ENCODE results near the gene FAM240A. TPM values are rescaled to one million over a fixed set of nuclear protein-coding genes. Genes with fewer than 3 reads are reported as not detected.
A peak's percentile ranks its signal among the peaks of the same experiment; 100 is the strongest.

Gene FAM240A
- total RNA-seq, 2 experiments from 2014 or later: not detected

- Mint-ChIP-seq H3K27ac (peak overlapping the region; percentile 89), H3K4me1 (ENCODE audit: low read depth) (peaks cover 34% of the 10 kb centered on the region)
- intact Hi-C loops (cut with DNase I, micrococcal nuclease): loop anchor here (1.0 to 5.0 kb wide), 3 partner anchors 68 to 142 kb away; no protein-coding TSS in a partner anchor
Observed at GRCh38 chr3:46629551-46630517, 17.5 kb downstream of the FAM240A start.

GRCh38 chr3:46632792-46633191 is 20.5 kb downstream of the FAM240A start:
- peaks cover 3% of the 10 kb centered on the region for H3K27me3 Mint-ChIP-seq
- no peak overlapping the region for H3K27ac Mint-ChIP-seq
- Histone ChIP-seq H3K9me3 (ENCODE audit: control insufficient read depth in 1 of 2, insufficient read depth in 1 of 2, low read length in 2 of 2) (no peaks in the 10 kb centered on the region), H3K27ac (ENCODE audit: low read depth in 1 of 2, low read length in 2 of 2) (no peak overlapping the region), H3K36me3 (ENCODE audit: insufficient read depth, low read length) (no peaks in the 10 kb centered on the region), H3K4me1 (ENCODE audit: insufficient read depth, low read length) (peaks cover 20% of the 10 kb centered on the region), H3K4me3 (ENCODE audit: low read length) (no peak overlapping the region), H3K27me3 (ENCODE audit: control insufficient read depth in 1 of 2, insufficient read depth in 2 of 2, low read length in 2 of 2) (no peaks in the 10 kb centered on the region)
- no peak overlapping the region for H3K4me3 Mint-ChIP-seq
- ATAC-seq (ENCODE audit: poor library complexity) (no peak), DNase-seq (no peak)
- CTCF ChIA-PET: interaction anchor here (2.3 kb wide), 1 partner anchor 144 kb away, joined by 18 read pairs; no protein-coding TSS in a partner anchor
- intact Hi-C loops (cut with DNase I, micrococcal nuclease): loop anchor here in 1 of 2 experiments (5.0 kb wide), 1 partner anchor 70 kb away; no protein-coding TSS in a partner anchor
- POLR2A ChIA-PET: interaction anchor here (1.2 kb wide), 1 partner anchor 144 kb away, joined by 3 read pairs; no protein-coding TSS in a partner anchor
- H3K9me3 Mint-ChIP-seq: no peaks in the 10 kb centered on the region
- TF ChIP-seq CTCF (IDR thresholded peaks at IDR 0.05): no peak
- no peaks in the 10 kb centered on the region for H3K36me3 Mint-ChIP-seq (ENCODE audit: low read depth)
- peaks cover 33% of the 10 kb centered on the region for H3K4me1 Mint-ChIP-seq (ENCODE audit: low read depth)

More at GRCh38 chr3:46629551-46630517, 17.5 kb downstream of the FAM240A start:
- no peaks in the 10 kb centered on the region for H3K9me3 Mint-ChIP-seq
- no peaks in the 10 kb centered on the region for H3K36me3 ChIP-seq (ENCODE audit: insufficient read depth, low read length)
- ChIA-PET POLR2A (interaction anchor here (1.9 to 2.5 kb wide), 3 partner anchors 63 to 140 kb away, joined by 5 to 24 read pairs (median 14); no protein-coding TSS in a partner anchor), CTCF (interaction anchor here (0.6 to 6.0 kb wide), 23 partner anchors 9 to 636 kb away, joined by 3 to 122 read pairs (median 4); partner anchors contain the start of gene RTP3)
- no peaks in the 10 kb centered on the region for H3K27me3 ChIP-seq (ENCODE audit: control insufficient read depth in 1 of 2, insufficient read depth in 2 of 2, low read length in 2 of 2)
- H3K9me3 ChIP-seq (ENCODE audit: control insufficient read depth in 1 of 2, insufficient read depth in 1 of 2, low read length in 2 of 2): no peaks in the 10 kb centered on the region
- H3K4me3 Mint-ChIP-seq: peak overlapping the region; percentile 76
- no peaks in the 10 kb centered on the region for H3K36me3 Mint-ChIP-seq (ENCODE audit: low read depth)
- peaks cover 3% of the 10 kb centered on the region for H3K27me3 Mint-ChIP-seq
- peak; percentile 65 to 90 (median 75) for DNase-seq
- H3K4me1 ChIP-seq (ENCODE audit: insufficient read depth, low read length): peaks cover 20% of the 10 kb centered on the region
- peak overlapping the region; percentile 46 for H3K4me3 ChIP-seq (ENCODE audit: low read length)
- peak; percentile 100 for TF ChIP-seq CTCF (IDR thresholded peaks at IDR 0.05)
- peak overlapping the region in 1 of 2 donors; percentile 10 for H3K27ac ChIP-seq (ENCODE audit: low read depth in 1 of 2, low read length in 2 of 2)
- peak; percentile 95 for ATAC-seq (ENCODE audit: poor library complexity)

GRCh38 chr3:46634856-46635255 is 22.5 kb downstream of the FAM240A start:
- Histone ChIP-seq H3K27me3 (ENCODE audit: control insufficient read depth in 1 of 2, insufficient read depth in 2 of 2, low read length in 2 of 2) (no peaks in the 10 kb centered on the region), H3K4me1 (ENCODE audit: insufficient read depth, low read length) (peaks cover 13% of the 10 kb centered on the region), H3K27ac (ENCODE audit: low read depth in 1 of 2, low read length in 2 of 2) (no peak overlapping the region), H3K4me3 (ENCODE audit: low read length) (no peak overlapping the region), H3K36me3 (ENCODE audit: insufficient read depth, low read length) (no peaks in the 10 kb centered on the region), H3K9me3 (ENCODE audit: control insufficient read depth in 1 of 2, insufficient read depth in 1 of 2, low read length in 2 of 2) (peaks cover 0 to under 1% of the 10 kb centered on the region in 2 experiments)
- peaks cover 3% of the 10 kb centered on the region for H3K27me3 Mint-ChIP-seq
- no peaks in the 10 kb centered on the region for H3K36me3 Mint-ChIP-seq (ENCODE audit: low read depth)
- H3K4me1 Mint-ChIP-seq (ENCODE audit: low read depth): peaks cover 13% of the 10 kb centered on the region
- ChIA-PET CTCF (interaction anchor here (1.5 kb wide), 1 partner anchor 146 kb away, joined by 3 read pairs; no protein-coding TSS in a partner anchor), POLR2A (no interaction called here)
- DNase-seq: no peak
- TF ChIP-seq CTCF (IDR thresholded peaks at IDR 0.05): no peak
- no peak overlapping the region for H3K4me3 Mint-ChIP-seq
- no peak for ATAC-seq (ENCODE audit: poor library complexity)
- peak overlapping the region; percentile 39 for H3K27ac Mint-ChIP-seq
- intact Hi-C loops (cut with DNase I, micrococcal nuclease): loop anchor here in 1 of 2 experiments (5.0 kb wide), 1 partner anchor 73 kb away; no protein-coding TSS in a partner anchor
- H3K9me3 Mint-ChIP-seq: no peaks in the 10 kb centered on the region
